Heart right ventricle (tissue), 16 donors: ENCODE data around the gene TTYH1. TPM values are rescaled to one million over a fixed set of nuclear protein-coding genes. Genes with fewer than 3 reads are reported as not detected.

ENCODE experiments used
- ATAC-seq, 8 donors: fragments of 200-7000 bp; cut with Tn5 transposase; one replicate each; pipeline ENCODE4 v1.9.1; 2020; ENCODE audit warnings: mild to moderate bottlenecking in 8 of 8, moderate library complexity in 8 of 8, moderate number of reproducible peaks in 1 of 8
- DNase-seq, 2 donors: peaks; one replicate each; pipeline ENCODE4 v3.0.0-alpha.2; 2020
- H3K27ac ChIP-seq, 10 donors: fragments of 200-600 bp; sonication (generic) in 2 of 10; one replicate each; pipeline versions ENCODE4 v1.5.0 to v1.8.0; 2020 to 2022; ENCODE audit warnings: mild to moderate bottlenecking in 3 of 10
- H3K27me3 ChIP-seq, 7 donors: fragments of 200-600 bp; one replicate each; pipeline ENCODE4 v1.8.0; 2021 to 2022; ENCODE audit warnings: mild to moderate bottlenecking in 2 of 7
- H3K36me3 ChIP-seq, 9 donors: fragments of 200-600 bp; sonication (generic) in 1 of 9; one replicate each; pipeline versions ENCODE4 v1.5.0 to v1.8.0; 2020 to 2022; ENCODE audit warnings: mild to moderate bottlenecking in 2 of 9
- H3K4me1 ChIP-seq, 9 donors: fragments of 200-600 bp; sonication (generic) in 1 of 9; one replicate each; pipeline versions ENCODE4 v1.5.0 to v1.8.0; 2020 to 2022; ENCODE audit warnings: mild to moderate bottlenecking in 4 of 9
- H3K4me3 ChIP-seq, 10 donors: fragments of 200-600 bp; sonication (generic) in 2 of 10; one replicate each; pipeline versions ENCODE4 v1.5.0 to v1.8.0; 2020 to 2022; ENCODE audit warnings: mild to moderate bottlenecking in 7 of 10, moderate library complexity in 2 of 10
- H3K9me3 ChIP-seq, 11 donors: fragments of 200-600 bp in 10 of 11; sonication (generic) in 2 of 11; one replicate each; pipeline versions ENCODE4 v1.5.0 to v1.8.0; 2013 to 2022; ENCODE audit warnings: mild to moderate bottlenecking in 2 of 11, control low read depth in 1 of 11, moderate library complexity in 1 of 11
- CTCF ChIP-seq, 9 donors: fragments of 200-600 bp; sonication (generic) in 2 of 9; IDR thresholded peaks; one replicate each; pipeline versions ENCODE4 v1.5.0 to v1.8.0; 2021 to 2022; ENCODE audit warnings: antibody characterized with exemption in 9 of 9, mild to moderate bottlenecking in 5 of 9, moderate library complexity in 1 of 9
- WGBS, 2 donors: extraction: QIAGEN DNeasy Blood & Tissue Kit; methylation state at CpG; one replicate each; pipeline ENCODE4 v1.1.7; 2013; ENCODE audit warnings: inconsistent platforms in 1 of 2; 5-methylcytosine and 5-hydroxymethylcytosine counted together
- intact Hi-C, 10 donors: fragments of 100-400 bp; cut with DNase I; formaldehyde crosslinking; loops; one replicate each; pipeline versions ENCODE4 v1.11.1 to v1.14.2; 2022
- polyA plus RNA-seq, 2 donors: library from polyadenylated mRNA; stranded (reverse); fragments of 200-250 nt; gene quantifications; one replicate each; pipeline ENCODE4 v1.2.3, GENCODE V29; 2013
- total RNA-seq, 10 donors: library from RNA; stranded (reverse); fragmentation: NEBNext Ultra II Directional in 3 of 10; extraction: Animal tissue kit (Norgen Biotek cat#: 25700) in 3 of 10; gene quantifications; one replicate each; pipeline versions ENCODE4 v1.2.1 to v1.2.4, GENCODE V29; 2021 to 2023
- donor health status: Arrhythmogenic right ventricular cardiomyopathy.
- donor health status: ischemic (EF 13 %, LVEDD 7.1; RV severe dilation, severe dysfunction).
- donor health status: healthy with polysubstance abuse.
- donor health status: DM: no; HTN: yes; CAD: no.
- donor health status: DM: no; HTN: no; CAD: no.
- donor health status: ischemic (EF 25% LVEDD 6.9; RV normal size, moderate dysfunction).
- donor health status: ischemic (EF 25% LVEDD 5.7; RV mildly dilated, moderate dysfunction).
- donor health status: healthy.
- donor health status: DM: yes; HTN: yes; CAD: no.
- donor health status: Ischemic cardiomyopathy.
- donor health status: ischemic (EF 35%, LVEDD 5.7; RV mildly dilated, moderate dysfunction).
- donor health status: nonischemic (EF 11% LVEDD 7.7; RV severe dilation, severe dysfunction).
- donor health status: DM: yes; HTN: yes; CAD: no.
- donor health status: PGD.
- donor health status: ischemic (EF 29% LVEDD 5.4; RV normal size, mild dysfunction).
- donor health status: nonischemic (EF 23%, LVEDD 6.1; RV moderate dilation, normal function).

TTYH1 gene
- total and polyA plus RNA-seq, 12 donors = 0.37 to 4.3 (median 1.2) TPM

- Histone ChIP-seq H3K4me1 (peaks cover 0 to 20% (median 10%) of the 10 kb centered on the region in 9 donors), H3K4me3 (no peak overlapping the region), H3K36me3 (no peaks in the 10 kb centered on the region), H3K27ac (no peak overlapping the region), H3K9me3 (no peaks in the 10 kb centered on the region), H3K27me3 (peaks cover 0 to 79% (median 67%) of the 10 kb centered on the region in 7 donors)
- DNase-seq (no peak), ATAC-seq (no peak)
- intact Hi-C loops = no loop called here
- 76 to 80% methylated on average over 5 of the region's 5 CpGs for WGBS, 2 donors
- no peak for TF ChIP-seq CTCF (IDR thresholded peaks at IDR 0.05)
Measured at GRCh38 chr19:54425382-54425723, 10.1 kb downstream of the TTYH1 start.

GRCh38 chr19:54426291-54426931 lies 11.1 kb downstream of the TTYH1 start:
- Histone ChIP-seq H3K4me3 (no peak overlapping the region), H3K36me3 (no peaks in the 10 kb centered on the region), H3K4me1 (peaks cover 0 to 20% (median 15%) of the 10 kb centered on the region in 9 donors), H3K27ac (no peak overlapping the region), H3K27me3 (peaks cover 0 to 76% (median 66%) of the 10 kb centered on the region in 7 donors), H3K9me3 (no peaks in the 10 kb centered on the region)
- DNase-seq = no peak
- intact Hi-C loops = no loop called here
- TF ChIP-seq CTCF (IDR thresholded peaks at IDR 0.05) = no peak
- 69 to 71% methylated on average over 17 of the region's 17 CpGs for WGBS, 2 donors
- no peak for ATAC-seq

GRCh38 chr19:54427586-54427985 lies 12.3 kb downstream of the TTYH1 start:
- no peak overlapping the region for H3K27ac ChIP-seq
- H3K4me3 ChIP-seq = no peak overlapping the region
- H3K36me3 ChIP-seq = no peaks in the 10 kb centered on the region
- TF ChIP-seq CTCF (IDR thresholded peaks at IDR 0.05) = no peak
- peaks cover 0 to 72% (median 61%) of the 10 kb centered on the region in 7 donors for H3K27me3 ChIP-seq
- DNase-seq = no peak
- peaks cover 0 to 25% (median 19%) of the 10 kb centered on the region in 9 donors for H3K4me1 ChIP-seq
- 84% methylated on average over 11 of the region's 11 CpGs for WGBS, 2 donors
- no peaks in the 10 kb centered on the region for H3K9me3 ChIP-seq
- intact Hi-C loops = no loop called here
- no peak for ATAC-seq

DNA sequence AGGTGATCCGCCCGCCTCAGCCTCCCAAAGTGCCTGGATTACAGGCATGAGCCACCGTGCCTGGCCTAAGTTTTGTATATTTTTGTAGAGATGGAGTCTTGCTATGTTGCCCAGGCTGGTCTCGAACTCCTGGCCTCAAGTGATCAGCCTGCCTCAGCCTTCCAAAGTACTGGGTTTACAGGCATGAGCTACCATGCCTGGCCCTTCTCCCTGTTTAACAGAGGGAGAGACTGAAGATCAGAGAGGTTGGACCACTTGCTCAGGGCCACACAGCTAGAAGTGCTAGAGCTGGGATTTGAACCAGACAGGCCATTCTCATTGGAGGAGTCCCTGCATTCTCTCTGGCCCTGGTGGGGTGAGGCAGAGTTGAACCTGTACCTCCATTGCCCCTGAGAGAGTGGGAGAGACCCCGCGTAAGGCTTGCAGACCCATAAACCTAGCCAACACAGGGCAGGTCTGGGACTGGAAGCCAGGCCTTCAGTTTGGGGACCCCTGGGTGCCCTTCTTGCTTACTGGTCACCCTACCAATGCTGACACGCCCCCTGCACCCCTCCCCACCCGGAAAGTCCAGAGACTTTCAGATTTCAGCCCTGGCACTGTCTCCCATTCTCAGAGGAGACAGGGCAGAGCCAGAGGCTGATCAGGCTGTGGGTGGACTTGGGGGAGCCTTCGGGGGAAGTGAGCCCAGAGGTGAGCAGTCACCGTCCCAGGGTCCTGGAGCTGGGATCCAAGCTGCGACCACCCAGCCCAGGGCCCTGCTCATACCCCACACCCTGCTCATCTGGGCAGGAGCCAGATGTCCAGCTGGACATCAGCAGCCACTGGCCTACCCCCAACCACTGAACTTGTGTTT lies 13.3 kb downstream of the TTYH1 start:
- DNase-seq (no peak), ATAC-seq (no peak)
- Histone ChIP-seq H3K4me3 (no peak overlapping the region), H3K27me3 (peaks cover 0 to 78% (median 57%) of the 10 kb centered on the region in 7 donors), H3K36me3 (no peaks in the 10 kb centered on the region), H3K9me3 (no peaks in the 10 kb centered on the region), H3K27ac (no peak overlapping the region), H3K4me1 (peaks cover 0 to 25% (median 19%) of the 10 kb centered on the region in 9 donors)
- WGBS, 2 donors = 72 to 74% methylated on average over 11 of the region's 11 CpGs
- TF ChIP-seq CTCF (IDR thresholded peaks at IDR 0.05) = no peak
- intact Hi-C loops = no loop called here
